K562 (cell line): ENCODE measurements around the gene ZNF438. TPM values are rescaled to one million over a fixed set of nuclear protein-coding genes. Genes with fewer than 3 reads are reported as not detected.

Source experiments
- CBFB ChIP-seq: sonication (generic); formaldehyde crosslinking; IDR thresholded peaks from 2 replicates; pipeline ENCODE4 v1.4.0; 2020; ENCODE audit warnings: mild to moderate bottlenecking, missing genetic modification reagents
- CUX1 ChIP-seq: fragments of 200-800 bp; sonication (Bioruptor generic); IDR thresholded peaks from 2 replicates; pipeline ENCODE4 v1.6.1; 2016; ENCODE audit warnings: missing genetic modification characterization, missing compliant biosample characterization
- MAFG ChIP-seq: fragments of 450-650 bp; conservative IDR thresholded peaks from 2 replicates; pipeline ENCODE4 v1.6.1; 2016; ENCODE audit warnings: missing genetic modification characterization, missing compliant biosample characterization
- MAX ChIP-seq: sonication (generic); formaldehyde crosslinking; IDR thresholded peaks from 2 replicates; pipeline ENCODE4 v1.9.0; 2022; ENCODE audit warnings: mild to moderate bottlenecking, missing genetic modification reagents
- MEIS2 ChIP-seq: fragments of 450-650 bp; IDR thresholded peaks from 2 replicates; pipeline ENCODE4 v1.6.1; 2014; ENCODE audit warnings: mild to moderate bottlenecking; ENCODE audit not compliant: partially characterized antibody
- MGA ChIP-seq: fragments of 450-650 bp; IDR thresholded peaks from 2 replicates; pipeline ENCODE4 v1.6.1; 2016; ENCODE audit warnings: mild to moderate bottlenecking, moderate library complexity
- NELFE ChIP-seq: IDR thresholded peaks from 2 replicates; pipeline ENCODE4 v1.6.1; 2011; ENCODE audit warnings: mild to moderate bottlenecking; ENCODE audit not compliant: insufficient read depth, insufficient read length
- TRIM24 ChIP-seq, 2 experiments: fragments of 450-650 bp; IDR thresholded peaks; 2 replicates each; pipeline ENCODE4 v1.6.1; 2016
- ZNF174 ChIP-seq: fragments of 250-450 bp; sonication (Bioruptor Pico); IDR thresholded peaks from 2 replicates; pipeline ENCODE4 v1.4.0; 2020; ENCODE audit warnings: mild to moderate bottlenecking
- polyA plus RNA-seq, 8 experiments: library from polyadenylated mRNA; depleted of rRNA in 4 of 8; stranded (reverse) in 5 of 8; unstranded in 3 of 8; fragments of >200 nt; fragmentation: Nextera tagmentation in 2 of 8; fragmentation: Illumina TruSeq in 1 of 8; extraction: Ambion mirVana in 2 of 8; extraction: Trizol in 1 of 8; gene quantifications; 2 replicates each; pipeline versions ENCODE4 v1.2.1 to v1.2.3, GENCODE V29; 2011 to 2014; ENCODE audit warnings: inconsistent platforms in 1 of 8, missing spikeins in 1 of 8
- total RNA-seq, 7 experiments: library from RNA; depleted of rRNA in 6 of 7; stranded (reverse); fragments of >200 nt in 6 of 7; fragmentation: Illumina TruSeq in 2 of 7; extraction: Trizol in 2 of 7; gene quantifications; 2 replicates each; pipeline versions ENCODE4 v1.2.1 to v1.2.3, GENCODE V29; 2011 to 2021; ENCODE audit warnings: low replicate concordance in 1 of 7

The ZNF438 gene
- total and polyA plus RNA-seq, 9 of the 15 experiments (the other 6 are each of a cell fraction or from before 2014, with no cell fraction given), result 0.45 to 1.5 (median 0.91) TPM

- TF ChIP-seq MEIS2 (no peak), MAX (CRISPR knock-in tag) (no peak), CUX1 (CRISPR knock-in tag) (no peak), ZNF174 (CRISPR knock-in tag) (no peak), TRIM24 (IDR thresholded peaks at IDR 0.05) (no peak), CBFB (no peak), MGA (no peak), NELFE (no peak), MAFG (peak; percentile 86)
Observed at GRCh38 chr10:31004611-31005193, 27.0 kb downstream of the ZNF438 start (continued).
